Measurements from ENCODE around the gene MSMB. TPM values are rescaled to one million over a fixed set of nuclear protein-coding genes. Genes with fewer than 3 reads are reported as not detected.
"Not testable (repeated sequence)": the region's sequence is repeated elsewhere in the genome, so short reads cannot be mapped to it uniquely, and the experiment has no call there.

MSMB gene
- total RNA-seq, 2 donors from 2014 or later: not detected

GRCh38 chr10:46091828-46092523, 45.9 kb upstream of the MSMB start:
- TF ChIP-seq CTCF (IDR thresholded peaks at IDR 0.05): no peak
- Histone ChIP-seq H3K4me1 (no peaks in the 10 kb centered on the region), H3K27me3 (no peaks in the 10 kb centered on the region), H3K9ac (ENCODE audit: low read depth in 2 of 2, low read length in 2 of 2) (peak overlapping the region in 1 of 2 donors; percentile 43), H3K27ac (no peak overlapping the region), H3K36me3 (no peaks in the 10 kb centered on the region), H3K4me3 (no peak overlapping the region), H3K9me3 (no peaks in the 10 kb centered on the region)
- intact Hi-C loops (cut with DNase I): no loop called here
- DNase-seq: no peak

GRCh38 chr10:46091080-46091827, 45.2 kb upstream of the MSMB start:
- no peak for DNase-seq
- Histone ChIP-seq H3K4me3 (no peak overlapping the region), H3K4me1 (no peaks in the 10 kb centered on the region), H3K9me3 (no peaks in the 10 kb centered on the region), H3K36me3 (no peaks in the 10 kb centered on the region), H3K9ac (ENCODE audit: low read depth in 2 of 2, low read length in 2 of 2) (no peak overlapping the region), H3K27ac (no peak overlapping the region), H3K27me3 (no peaks in the 10 kb centered on the region)
- intact Hi-C loops (cut with DNase I): no loop called here
- TF ChIP-seq CTCF (IDR thresholded peaks at IDR 0.05): no peak

- intact Hi-C loops (cut with DNase I): no loop called here
- Histone ChIP-seq H3K4me3 (no peak overlapping the region), H3K9me3 (no peaks in the 10 kb centered on the region), H3K27me3 (no peaks in the 10 kb centered on the region), H3K36me3 (no peaks in the 10 kb centered on the region), H3K9ac (ENCODE audit: low read depth in 2 of 2, low read length in 2 of 2) (no peak overlapping the region), H3K4me1 (no peaks in the 10 kb centered on the region), H3K27ac (no peak overlapping the region)
- no peak for DNase-seq
- no peak for TF ChIP-seq CTCF (IDR thresholded peaks at IDR 0.05)
Measured at GRCh38 chr10:46090258-46090812, 44.3 kb upstream of the MSMB start.

- H3K9me3 ChIP-seq; H3K27ac ChIP-seq; H3K27me3 ChIP-seq; H3K36me3 ChIP-seq; intact Hi-C loops (cut with DNase I); H3K4me1 ChIP-seq; DNase-seq; H3K9ac ChIP-seq (ENCODE audit: low read depth in 2 of 2, low read length in 2 of 2); H3K4me3 ChIP-seq: not testable (repeated sequence)
Measured at GRCh38 chr10:46087381-46087780, 41.3 kb upstream of the MSMB start.

GRCh38 chr10:46084321-46085165, 38.5 kb upstream of the MSMB start:
- DNase-seq: no peak
- intact Hi-C loops (cut with DNase I): no loop called here
- no peaks in the 10 kb centered on the region for H3K36me3 ChIP-seq
- H3K9ac ChIP-seq (ENCODE audit: low read depth in 2 of 2, low read length in 2 of 2): no peak overlapping the region
- no peaks in the 10 kb centered on the region for H3K9me3 ChIP-seq
- no peak overlapping the region for H3K4me3 ChIP-seq
- no peak overlapping the region for H3K27ac ChIP-seq
- H3K27me3 ChIP-seq: no peaks in the 10 kb centered on the region
- H3K4me1 ChIP-seq: no peaks in the 10 kb centered on the region
- TF ChIP-seq CTCF (IDR thresholded peaks at IDR 0.05): no peak

Measured in colonic mucosa (tissue), 4 donors.